ENCODE measurements around the gene KRT3. TPM values are rescaled to one million over a fixed set of nuclear protein-coding genes. Genes with fewer than 3 reads are reported as not detected.

The KRT3 gene
- total RNA-seq, 1 experiment from 2014 or later: not detected

- peaks cover 83% of the 10 kb centered on the region for H3K27me3 Mint-ChIP-seq (ENCODE audit: unreplicated experiment)
- H3K27ac Mint-ChIP-seq (ENCODE audit: unreplicated experiment): no peak within 1 kb of the TSS
- no peak within 1 kb of the TSS for H3K4me3 Mint-ChIP-seq (ENCODE audit: low read depth, unreplicated experiment)
- H3K4me1 Mint-ChIP-seq (ENCODE audit: low read depth, unreplicated experiment): no peaks in the 10 kb centered on the region
- no TSS peak for BruUV-seq (replicated peaks)
- TF ChIP-seq CTCF (IDR thresholded peaks at IDR 0.05; ENCODE audit: unreplicated experiment): no peak
- H3K9me3 Mint-ChIP-seq (ENCODE audit: low read depth, unreplicated experiment): no peaks in the 10 kb centered on the region
- CTCF ChIA-PET: interaction anchor here (1.1 kb wide), 1 partner anchor 11 kb away, joined by 4 read pairs; no protein-coding TSS in a partner anchor
- intact Hi-C loops (cut with micrococcal nuclease; ENCODE audit: unreplicated experiment): no loop called here
- no peak for DNase-seq
- no peaks in the 10 kb centered on the region for H3K36me3 Mint-ChIP-seq (ENCODE audit: insufficient read depth, unreplicated experiment)
These were observed 19.0 kb downstream of the KRT3 start, which contains the start of gene KRT76 for GRCh38 chr12:52776913-52777395. Gene KRT76, minus strand, starts transcription at chr12:52777345. Its CDS starts 54 bp downstream, at chr12:52777291.

- intact Hi-C loops (cut with micrococcal nuclease; ENCODE audit: unreplicated experiment): no loop called here
- BruUV-seq (replicated peaks): no TSS peak
- Mint-ChIP-seq H3K9me3 (ENCODE audit: low read depth, unreplicated experiment) (no peaks in the 10 kb centered on the region), H3K27ac (ENCODE audit: unreplicated experiment) (no peak overlapping the region), H3K36me3 (ENCODE audit: insufficient read depth, unreplicated experiment) (no peaks in the 10 kb centered on the region), H3K4me3 (ENCODE audit: low read depth, unreplicated experiment) (no peak overlapping the region), H3K4me1 (ENCODE audit: low read depth, unreplicated experiment) (no peaks in the 10 kb centered on the region), H3K27me3 (ENCODE audit: unreplicated experiment) (peaks cover 83% of the 10 kb centered on the region)
- no peak for TF ChIP-seq CTCF (IDR thresholded peaks at IDR 0.05; ENCODE audit: unreplicated experiment)
- no peak for DNase-seq
- CTCF ChIA-PET: interaction anchor here (1.1 kb wide), 1 partner anchor 12 kb away, joined by 4 read pairs; no protein-coding TSS in a partner anchor
These were observed 19.5 kb downstream of the KRT3 start for GRCh38 chr12:52776435-52776834.

- Mint-ChIP-seq H3K9me3 (ENCODE audit: low read depth, unreplicated experiment) (peaks cover 3% of the 10 kb centered on the region), H3K4me3 (ENCODE audit: low read depth, unreplicated experiment) (no peak overlapping the region), H3K27ac (ENCODE audit: unreplicated experiment) (no peak overlapping the region), H3K36me3 (ENCODE audit: insufficient read depth, unreplicated experiment) (peaks cover 5% of the 10 kb centered on the region), H3K4me1 (ENCODE audit: low read depth, unreplicated experiment) (no peaks in the 10 kb centered on the region), H3K27me3 (ENCODE audit: unreplicated experiment) (peaks cover 85% of the 10 kb centered on the region)
- BruUV-seq (replicated peaks): no TSS peak
- no peak for DNase-seq
- no peak for TF ChIP-seq CTCF (IDR thresholded peaks at IDR 0.05; ENCODE audit: unreplicated experiment)
- intact Hi-C loops (cut with micrococcal nuclease; ENCODE audit: unreplicated experiment): no loop called here
- CTCF ChIA-PET: no interaction called here
These were observed 21.2 kb downstream of the KRT3 start for GRCh38 chr12:52774629-52775250.

- intact Hi-C loops (cut with micrococcal nuclease; ENCODE audit: unreplicated experiment): no loop called here
- Mint-ChIP-seq H3K36me3 (ENCODE audit: insufficient read depth, unreplicated experiment) (peaks cover 5% of the 10 kb centered on the region), H3K27me3 (ENCODE audit: unreplicated experiment) (peaks cover 82% of the 10 kb centered on the region), H3K4me1 (ENCODE audit: low read depth, unreplicated experiment) (no peaks in the 10 kb centered on the region), H3K4me3 (ENCODE audit: low read depth, unreplicated experiment) (no peak overlapping the region), H3K27ac (ENCODE audit: unreplicated experiment) (no peak overlapping the region), H3K9me3 (ENCODE audit: low read depth, unreplicated experiment) (peaks cover 3% of the 10 kb centered on the region)
- no peak for TF ChIP-seq CTCF (IDR thresholded peaks at IDR 0.05; ENCODE audit: unreplicated experiment)
- CTCF ChIA-PET: no interaction called here
- DNase-seq: no peak
- no TSS peak for BruUV-seq (replicated peaks)
These were observed 23.1 kb downstream of the KRT3 start for GRCh38 chr12:52772772-52773171.
